ENCODE data around the gene NHS.
"Not testable (repeated sequence)": the region's sequence is repeated elsewhere in the genome, so short reads cannot be mapped to it uniquely, and the experiment has no call there.

NHS gene

DNA sequence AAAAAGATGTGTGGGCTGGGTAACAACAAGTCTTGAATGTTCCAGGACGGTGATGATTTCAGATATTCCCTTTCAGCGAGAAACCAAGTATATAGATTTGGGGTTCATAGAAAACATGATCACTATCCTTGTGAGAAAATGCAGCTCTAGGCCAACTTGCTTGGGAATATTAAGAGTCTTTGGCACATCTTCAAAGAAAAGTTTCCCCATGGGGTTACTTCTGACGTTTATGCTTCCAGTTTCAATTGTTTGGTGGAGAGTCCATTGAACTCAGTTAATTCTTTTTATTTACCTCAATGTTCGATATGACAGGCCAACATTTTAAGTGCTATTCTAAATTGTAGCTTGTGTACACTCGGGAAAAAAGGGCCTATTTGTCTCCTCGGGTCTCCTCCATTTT is 126.7 kb downstream of the NHS start:
- no peak for DNase-seq

DNA sequence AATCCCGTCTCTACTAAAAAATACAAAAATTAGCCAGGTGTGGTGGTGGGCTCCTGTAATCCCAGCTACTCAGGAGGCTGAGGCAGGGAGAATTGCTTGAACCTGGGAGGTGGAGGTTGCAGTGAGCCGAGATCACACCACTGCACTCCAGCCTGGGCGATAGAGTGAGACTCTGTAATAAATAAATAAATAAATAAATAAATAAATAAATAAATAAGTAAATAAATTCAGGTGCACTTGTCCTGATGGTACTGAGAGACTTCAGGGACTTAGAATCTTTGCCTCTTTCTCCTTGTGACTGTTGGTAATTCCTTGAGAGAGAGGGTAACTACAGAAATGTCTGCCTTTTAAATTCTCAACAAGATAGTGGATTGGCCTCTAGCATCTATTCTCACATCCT is 131.4 kb downstream of the NHS start:
- DNase-seq = not testable (repeated sequence)

DNA sequence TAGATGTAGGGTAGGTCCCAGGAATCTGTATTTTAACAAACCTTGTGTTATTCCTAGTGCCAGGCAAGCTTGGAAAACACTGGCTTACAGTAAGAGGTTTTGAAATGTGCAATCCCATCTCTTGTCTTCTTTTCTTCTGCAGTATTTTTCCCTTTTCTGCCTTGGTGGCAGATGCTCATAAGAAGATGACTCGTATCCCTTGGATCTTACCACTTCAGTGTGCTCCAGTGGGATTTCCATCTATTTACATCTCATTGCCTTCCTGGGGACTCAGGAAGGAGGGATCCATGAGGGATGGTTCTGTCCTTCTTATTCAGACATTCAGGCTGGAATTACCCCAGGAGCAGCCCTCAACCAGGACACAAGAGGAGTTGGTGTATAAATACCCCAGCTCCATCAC is 136.6 kb downstream of the NHS start:
- no peak for DNase-seq

DNA sequence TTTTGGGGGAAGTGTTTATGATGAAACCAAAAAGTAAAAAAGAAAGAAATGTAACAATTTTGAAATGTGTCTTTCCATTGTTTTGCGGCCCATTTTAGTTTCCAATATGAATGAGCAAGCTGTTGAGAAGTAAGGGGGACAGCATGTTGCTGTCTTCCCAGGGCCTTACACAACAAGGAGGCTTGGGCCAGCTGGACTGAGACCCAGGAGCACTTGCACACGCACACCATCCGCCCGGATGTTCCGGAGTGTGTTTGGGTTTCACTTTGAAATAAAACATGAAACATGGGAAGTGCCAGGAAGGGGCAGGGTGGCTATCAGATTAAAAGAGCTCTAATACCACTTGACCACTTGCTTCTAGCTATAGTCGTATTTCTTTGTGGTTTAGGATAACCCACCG is 144.4 kb downstream of the NHS start:
- no peak for DNase-seq

DNA sequence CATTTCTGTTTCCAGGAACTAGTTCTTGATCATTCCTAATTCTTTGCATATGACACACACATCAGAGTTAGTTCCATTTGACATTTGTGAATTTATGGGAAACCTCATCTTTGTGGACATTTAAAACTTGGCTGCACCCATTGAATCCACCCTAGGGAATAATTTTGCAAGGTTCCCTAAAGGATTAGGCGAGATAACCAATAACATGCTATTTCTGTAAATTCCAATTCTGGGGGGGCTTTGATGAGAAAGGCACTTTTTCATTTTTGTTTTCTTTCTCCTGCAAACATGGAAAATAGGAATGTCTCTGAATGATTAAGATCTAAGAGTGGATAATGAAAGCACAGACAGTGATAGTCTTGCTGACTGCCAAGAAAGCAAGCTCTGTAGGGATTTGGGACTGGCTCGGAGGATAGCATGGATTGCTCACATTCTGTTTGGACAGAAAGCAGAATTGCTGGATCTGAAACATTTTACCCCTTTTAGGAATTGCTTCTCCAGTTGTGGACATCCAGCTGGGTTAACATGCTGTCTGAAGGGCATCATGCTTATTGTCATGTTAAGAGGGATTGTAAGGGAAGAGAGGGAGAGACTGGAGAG is 145.1 kb downstream of the NHS start:
- no peak for DNase-seq

DNA sequence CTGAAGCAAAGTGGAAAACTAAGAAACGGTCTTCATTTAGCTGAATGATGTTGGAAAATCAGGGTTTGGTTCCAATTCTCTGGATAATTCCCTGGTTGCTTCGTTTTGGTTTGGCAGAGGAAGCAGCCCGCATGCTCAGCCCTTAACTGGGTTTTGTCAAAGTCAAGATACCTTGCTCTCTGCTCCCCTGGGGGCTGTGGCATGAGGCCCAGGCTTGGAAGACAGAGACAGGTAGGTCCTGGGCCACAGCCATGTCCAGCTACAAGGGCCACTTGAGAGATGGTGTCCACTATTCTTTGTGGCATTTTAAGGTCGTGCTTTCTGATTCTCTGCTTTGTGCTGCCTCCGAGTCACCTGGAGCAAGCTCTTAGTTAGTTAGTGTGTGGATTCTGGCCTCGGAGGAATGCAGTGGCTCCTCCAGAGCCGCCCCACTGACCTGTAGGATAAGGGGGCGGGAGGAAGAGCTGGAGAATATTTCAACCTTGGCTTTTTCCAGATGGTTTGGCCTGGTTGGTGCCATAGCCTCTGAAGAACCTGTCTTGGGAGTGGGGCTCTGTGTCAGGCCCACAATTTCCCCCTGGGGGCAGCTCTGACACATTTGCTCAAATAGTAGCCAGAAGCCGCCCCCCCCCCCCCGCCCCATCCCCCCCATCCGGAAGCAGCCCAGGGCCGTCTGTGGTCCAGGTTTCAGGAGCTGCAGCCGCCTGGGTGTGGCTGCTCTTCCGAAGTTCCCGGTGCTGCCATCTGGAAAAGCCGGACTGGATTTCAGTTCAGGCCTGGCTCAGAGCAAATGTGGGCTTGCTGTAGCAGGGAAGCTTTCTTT is 147.1 kb downstream of the NHS start:
- no peak for DNase-seq

DNA sequence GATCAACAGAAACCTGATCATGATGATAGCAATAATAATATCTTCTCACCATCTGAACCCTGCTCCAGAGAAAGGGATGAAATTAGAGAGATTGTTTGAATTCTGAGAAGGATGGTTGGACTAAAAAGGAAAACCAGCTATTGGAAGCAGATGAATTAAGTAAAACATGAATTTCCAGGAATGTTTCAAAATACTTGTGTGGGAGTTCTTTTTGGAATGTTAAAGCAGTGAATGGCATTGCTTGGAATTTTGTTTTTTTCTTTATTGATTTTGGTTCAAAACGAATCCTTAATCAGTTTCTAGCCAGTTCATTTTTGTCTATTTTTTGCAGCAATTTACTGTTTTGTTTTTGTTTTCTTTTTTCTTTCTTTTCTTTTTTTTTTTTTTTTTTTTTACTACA is 150.3 kb downstream of the NHS start:
- DNase-seq = no peak

DNA sequence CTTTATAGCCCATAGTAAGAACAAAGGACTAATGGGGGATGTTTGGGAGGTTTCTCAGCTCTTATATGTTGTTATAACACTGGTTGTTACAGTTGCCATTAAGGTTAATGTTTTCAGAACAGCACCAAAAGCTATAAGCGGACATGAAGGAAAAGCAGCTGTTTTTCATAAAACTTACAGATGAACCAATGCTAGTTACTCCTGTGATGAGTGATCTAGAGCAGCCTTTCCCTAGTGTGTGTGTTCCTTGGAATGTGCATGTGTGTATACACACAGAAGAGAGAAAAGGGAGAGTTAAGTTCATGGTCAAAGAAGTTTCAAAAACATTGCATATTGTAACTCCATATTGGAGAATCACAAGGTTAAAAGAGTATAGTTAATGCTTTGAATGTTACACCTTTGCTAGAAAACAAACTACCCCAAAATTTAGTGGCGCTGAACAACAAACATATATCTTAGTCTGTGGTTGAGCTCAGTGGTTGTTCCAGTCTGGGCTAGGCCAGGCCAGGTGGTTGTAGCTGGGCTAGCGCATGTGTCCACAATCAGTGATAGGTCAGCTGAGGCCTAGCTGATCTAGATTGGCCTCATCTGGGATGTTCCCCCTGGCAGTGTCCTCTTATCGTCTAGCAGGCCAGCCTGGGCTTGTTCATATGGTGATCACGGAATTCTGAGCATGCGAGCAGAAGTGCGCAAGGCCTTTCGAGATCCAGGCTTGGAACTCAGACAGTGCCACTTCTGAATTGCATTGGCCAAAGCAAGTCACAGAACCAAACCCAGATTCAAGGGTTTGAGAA is 151.0 kb downstream of the NHS start:
- no peak for DNase-seq

DNA sequence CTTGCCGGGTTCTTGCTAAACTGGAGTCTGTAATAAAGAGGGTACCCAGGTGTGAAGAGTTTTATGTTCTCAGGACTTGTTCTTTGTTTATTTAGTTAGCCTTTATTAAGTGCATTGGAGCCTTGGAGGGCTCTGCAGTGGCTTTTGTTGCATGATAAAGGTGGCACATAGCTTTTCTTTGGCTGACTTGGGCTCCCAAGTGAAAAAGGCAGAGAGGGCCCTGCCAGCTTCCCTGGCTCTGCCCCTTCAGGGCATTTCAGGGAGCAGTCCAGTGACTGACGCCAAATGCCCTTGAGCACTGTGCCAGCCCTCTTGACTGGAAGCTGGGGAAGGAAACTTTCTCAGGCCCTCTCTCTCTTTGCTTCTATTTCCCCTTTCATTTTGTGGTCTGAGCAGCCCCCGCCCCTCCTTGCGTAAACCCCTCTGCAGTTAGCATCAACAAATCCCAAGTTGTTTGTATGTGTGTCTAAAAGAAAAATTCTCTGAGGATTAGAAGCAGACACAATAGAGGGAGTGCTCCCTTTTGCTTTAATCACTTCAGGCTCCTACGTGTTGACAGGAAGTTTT is 152.2 kb downstream of the NHS start:
- no peak for DNase-seq

DNA sequence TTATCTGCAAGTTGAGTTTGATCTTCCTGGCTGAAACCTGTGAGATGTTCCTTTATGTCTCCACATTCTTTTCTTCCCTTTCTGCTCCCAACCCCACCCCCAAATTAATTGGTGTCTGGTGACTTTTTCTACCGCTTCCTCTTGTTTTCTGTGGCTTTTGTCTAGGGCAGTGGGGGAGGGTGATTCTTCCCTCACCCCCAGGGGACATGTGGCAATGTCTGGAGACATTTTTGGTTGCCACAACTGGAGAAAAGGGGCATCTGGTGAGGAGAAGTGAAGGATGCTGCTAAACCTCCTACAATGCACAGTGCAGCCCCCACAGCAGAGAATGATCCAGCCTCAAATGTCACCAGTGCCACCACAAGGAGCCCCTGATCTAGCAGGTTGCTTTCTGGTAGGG is 152.9 kb downstream of the NHS start:
- DNase-seq = no peak

DNA sequence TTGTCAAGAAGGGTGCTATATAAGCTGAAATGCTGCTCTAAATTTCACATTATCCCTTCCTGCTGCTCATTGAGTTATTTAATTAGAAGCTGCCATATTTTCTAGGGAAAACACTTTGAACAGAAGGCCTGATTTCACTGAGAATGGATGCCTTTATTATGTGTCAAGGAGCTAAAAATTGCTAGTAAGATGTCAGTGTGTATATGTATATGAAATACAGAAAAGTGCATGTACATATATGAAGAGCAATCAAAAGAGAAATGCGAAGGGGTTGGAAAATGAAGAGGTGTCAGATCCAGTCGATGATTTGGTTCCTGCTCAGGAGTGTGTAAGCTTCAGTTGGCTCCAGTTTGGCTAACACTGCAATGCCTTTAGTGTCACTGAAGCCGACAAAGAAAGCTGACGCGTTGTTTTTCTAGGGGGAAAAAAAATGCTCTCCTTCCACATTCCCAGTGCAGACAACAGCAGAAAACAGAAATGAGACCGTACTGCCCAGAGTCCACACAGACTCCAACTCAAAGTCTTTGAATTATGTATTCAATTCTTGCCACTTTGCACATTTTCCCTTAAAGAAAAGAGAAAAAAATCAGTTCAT is 154.2 kb downstream of the NHS start:
- no peak for DNase-seq

DNA sequence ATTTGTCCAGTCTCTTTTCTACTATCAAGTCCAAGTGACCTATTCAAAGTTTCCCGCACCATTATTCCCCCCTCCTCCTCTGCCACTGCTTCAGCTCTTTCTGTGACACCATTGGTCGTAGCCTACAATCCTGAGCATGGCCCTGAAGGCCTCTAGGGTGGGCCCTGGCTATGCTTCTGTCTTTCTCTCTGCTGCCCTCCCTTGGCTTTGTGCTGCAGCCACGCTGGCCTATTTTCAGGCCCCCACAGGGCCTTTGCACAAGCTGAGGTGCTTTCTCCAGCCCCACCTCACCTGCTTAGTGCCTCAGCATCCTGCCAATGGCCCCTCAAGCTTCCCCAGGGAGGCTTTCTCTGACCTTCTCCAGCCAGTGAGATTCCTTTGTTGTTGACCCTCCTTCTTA is 156.5 kb downstream of the NHS start:
- DNase-seq = no peak

DNA sequence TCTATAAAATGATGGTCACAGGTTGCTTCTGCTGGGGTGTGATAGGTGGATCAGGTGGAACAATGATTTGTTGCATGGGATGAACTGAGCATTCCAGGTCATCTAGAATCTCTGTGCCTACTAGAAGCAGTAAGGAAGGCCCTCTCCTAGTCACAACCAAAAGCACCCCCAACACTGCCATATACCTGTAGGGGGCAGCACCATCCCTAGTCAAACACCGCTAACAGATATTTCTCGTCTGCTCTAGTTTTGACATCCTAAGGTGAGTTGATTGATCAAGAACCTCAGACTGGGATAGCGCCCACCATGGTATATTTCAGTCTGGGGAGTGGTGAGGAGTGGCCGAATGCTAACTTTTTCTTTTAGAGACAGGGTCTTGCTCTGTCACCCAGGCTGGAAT is 160.2 kb downstream of the NHS start:
- peak; percentile 55 for DNase-seq

DNA sequence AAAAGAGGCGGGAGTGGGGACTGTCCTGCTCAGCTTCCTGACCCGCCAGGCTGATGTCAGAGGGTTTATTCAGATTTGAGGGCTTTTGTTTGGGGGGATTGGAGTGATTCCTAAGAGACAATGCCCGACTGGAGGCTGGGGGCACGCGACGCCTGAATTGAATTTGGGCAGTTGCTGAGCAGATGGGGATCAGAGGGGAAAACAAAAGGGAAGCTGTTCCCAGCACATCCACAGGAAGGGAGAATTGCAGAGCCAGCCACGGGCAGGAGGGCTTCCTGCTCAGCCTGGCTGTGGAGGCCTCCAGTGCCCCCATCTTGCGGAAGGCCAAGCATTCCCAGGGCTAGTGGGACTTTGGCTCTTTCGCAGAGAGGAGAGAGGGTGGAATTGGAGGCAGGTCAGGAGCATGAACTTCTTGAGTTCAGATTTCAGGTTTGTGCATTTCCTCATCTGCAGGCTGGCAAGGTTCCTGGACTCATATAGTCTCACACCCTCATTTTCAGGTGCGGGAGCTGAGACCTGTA is 162.8 kb downstream of the NHS start:
- DNase-seq = no peak

DNA sequence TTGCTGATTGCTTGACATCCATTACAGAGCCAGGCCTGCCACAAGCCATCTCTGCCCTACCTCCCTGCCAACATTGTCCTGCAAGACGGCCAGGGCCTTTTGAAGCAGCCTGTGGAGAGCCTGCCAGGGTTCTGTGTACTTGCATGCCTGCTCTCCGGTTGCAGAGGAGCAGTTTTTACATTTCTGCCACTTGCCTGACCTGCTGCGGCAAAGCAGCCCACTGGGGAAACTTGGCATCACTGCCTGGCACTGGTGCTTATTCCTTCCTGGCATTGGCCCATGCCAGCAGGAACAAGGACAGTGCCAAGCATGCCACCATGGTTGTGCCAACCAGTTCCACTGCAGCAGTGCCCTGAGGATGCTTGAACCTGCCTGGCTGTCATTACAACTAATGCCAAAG is 167.1 kb downstream of the NHS start:
- DNase-seq = no peak

DNA sequence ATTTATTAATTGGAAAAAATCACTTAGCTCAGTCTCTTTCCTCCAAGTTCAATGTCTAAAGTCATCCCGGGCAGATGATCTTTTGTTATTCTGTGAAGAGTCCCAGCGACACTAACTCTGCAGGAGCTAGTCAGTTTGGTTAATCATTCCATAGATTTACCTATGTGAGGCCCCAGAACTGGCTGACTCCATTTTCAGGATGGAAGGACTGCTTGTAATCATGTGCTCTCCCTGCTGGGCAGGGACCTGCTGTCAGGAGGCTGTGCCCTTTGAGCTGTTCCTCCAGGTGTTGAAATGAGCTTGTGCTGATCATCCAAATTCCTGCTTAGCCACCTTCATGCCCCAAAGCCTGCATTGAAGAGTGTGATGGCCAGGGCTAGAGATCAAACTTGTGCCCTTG is 169.8 kb downstream of the NHS start:
- DNase-seq = no peak

DNA sequence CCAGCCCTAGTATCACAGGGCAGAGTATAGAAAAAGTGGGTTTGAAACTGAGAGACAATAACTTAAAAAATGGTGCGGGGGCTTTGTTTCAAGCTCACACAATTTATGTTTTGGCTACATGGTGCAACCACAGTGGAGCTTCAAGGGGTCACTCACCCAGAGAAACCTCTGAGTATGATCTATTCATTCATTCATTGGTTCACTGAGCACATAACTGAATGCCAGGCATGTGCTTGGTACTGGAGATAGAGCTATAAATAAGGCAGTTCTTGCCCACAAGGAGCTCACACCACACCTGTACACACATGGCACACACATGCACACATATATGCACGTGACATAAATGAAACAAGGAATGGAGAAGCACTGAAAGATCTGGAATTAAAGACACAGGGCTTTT is 171.4 kb downstream of the NHS start:
- DNase-seq = no peak

DNA sequence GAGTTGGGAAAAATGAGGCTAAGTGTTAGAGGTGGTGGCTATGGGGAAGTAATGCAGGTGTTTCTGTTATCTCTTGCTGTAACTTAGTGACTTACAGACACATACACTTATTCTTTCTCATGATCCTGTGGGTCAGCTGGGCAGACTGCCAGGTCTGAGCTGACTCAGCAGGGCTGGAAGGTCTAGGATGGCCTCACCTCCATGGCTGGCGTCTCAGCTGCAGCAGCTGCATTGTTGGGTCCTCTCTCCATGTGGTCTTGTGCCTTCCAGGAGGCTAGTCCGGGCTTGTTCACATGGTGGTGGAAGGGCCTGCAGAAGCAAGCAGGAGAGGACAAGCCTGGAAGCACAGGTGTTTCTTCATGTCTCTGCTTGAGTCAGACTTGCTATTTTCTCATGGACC is 172.7 kb downstream of the NHS start:
- DNase-seq = no peak

DNA sequence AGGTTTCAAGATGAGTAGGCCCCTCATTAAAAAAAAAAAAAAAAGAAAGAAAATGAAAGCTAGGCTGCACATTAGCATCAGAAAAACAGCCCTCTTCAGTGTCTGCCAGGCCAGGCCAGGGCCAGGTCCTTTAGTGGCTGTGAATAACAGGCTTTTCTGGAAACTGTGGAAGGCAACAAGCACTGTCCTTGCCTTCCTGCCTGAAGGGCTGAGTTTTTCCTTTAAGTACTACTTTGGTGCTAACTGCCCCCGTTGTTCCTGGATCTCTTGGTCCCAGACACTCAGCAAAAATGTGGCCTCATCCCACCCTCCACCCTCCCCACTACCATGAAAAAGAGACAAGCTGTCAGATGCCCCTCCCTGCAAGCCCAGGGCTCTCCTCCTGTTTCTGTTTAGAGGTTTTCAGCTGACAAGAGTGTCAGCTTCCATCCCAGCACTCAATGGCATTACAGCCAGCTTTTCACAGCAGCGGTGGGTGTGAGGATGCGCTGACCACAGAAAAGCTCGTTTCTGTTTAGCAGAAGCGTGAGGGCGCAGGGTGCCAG is 174.2 kb downstream of the NHS start:
- DNase-seq = no peak

DNA sequence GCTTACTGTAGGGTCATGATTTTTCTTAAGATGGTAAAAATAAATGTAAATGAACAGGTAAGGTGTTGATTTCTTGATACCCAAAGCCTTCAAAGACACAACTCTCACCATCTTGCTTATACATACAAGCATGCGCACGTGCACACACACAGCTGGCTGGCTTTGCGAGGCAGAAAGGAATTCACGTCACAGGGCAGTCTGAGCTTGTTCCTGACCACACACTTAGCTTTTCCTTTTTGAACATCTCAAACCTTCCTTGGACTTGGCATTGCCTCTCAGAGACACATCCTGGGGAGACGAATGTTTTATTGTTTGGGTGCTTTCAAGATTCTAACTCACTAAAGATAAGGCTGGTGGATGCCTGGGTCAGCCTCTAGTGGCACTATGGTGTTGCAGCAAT is 175.0 kb downstream of the NHS start:
- no peak for DNase-seq

DNA sequence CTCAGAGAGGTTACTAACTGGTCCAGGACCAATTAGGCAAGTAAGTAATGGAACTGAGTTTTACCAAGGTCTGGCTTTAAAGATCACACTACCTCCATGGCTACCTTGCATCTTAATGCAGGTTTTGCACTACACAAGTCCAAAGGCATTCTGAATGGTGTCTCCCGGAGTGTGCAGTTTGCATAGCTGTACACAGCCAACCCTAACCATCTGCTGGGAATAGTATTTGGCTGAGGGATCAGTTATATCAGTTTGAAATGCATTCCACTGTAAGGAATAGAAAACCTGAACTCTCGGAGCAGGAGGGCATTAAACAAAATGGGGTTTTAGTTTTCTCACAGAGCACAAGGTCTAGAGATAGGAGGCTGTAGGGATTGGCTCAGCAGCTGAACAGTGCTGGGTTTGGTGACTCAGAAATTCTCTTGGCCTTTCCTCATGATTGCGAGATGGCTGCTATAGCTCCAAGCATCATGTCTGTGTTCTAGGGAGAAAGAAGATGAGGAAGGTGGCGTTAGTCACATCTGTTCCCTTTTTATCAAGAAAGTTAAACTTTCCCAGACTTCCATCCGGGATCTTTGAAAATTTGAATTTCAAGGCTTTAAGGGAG is 177.1 kb downstream of the NHS start:
- DNase-seq = no peak

DNA sequence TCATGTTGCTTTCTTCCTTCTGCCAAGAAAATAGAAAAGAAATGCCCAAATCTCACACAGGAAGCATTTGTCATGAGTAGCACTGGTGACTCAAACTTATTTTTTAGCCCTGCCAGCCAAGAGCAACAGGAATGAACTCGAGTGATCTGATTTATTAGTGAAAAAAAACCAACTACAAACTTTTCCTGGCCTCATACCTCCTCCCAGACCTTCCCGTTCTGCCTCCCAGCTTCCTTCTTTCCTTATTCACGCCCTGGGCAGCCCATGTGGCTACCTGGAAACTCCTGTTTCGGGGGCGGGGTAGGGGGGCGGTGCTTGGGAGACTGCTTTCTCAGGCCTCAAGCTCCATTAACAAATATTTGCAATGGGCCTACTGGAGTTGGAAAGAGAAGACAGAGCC is 178.5 kb downstream of the NHS start:
- DNase-seq = no peak
